ENCODE results near the gene SNX6. TPM values are rescaled to one million over a fixed set of nuclear protein-coding genes. Genes with fewer than 3 reads are reported as not detected.

SNX6 gene
- total and polyA plus RNA-seq, 9 of the 15 experiments (the other 6 are each of a cell fraction or from before 2014, with no cell fraction given) = 34.6 to 111 (median 57.5) TPM

DNA sequence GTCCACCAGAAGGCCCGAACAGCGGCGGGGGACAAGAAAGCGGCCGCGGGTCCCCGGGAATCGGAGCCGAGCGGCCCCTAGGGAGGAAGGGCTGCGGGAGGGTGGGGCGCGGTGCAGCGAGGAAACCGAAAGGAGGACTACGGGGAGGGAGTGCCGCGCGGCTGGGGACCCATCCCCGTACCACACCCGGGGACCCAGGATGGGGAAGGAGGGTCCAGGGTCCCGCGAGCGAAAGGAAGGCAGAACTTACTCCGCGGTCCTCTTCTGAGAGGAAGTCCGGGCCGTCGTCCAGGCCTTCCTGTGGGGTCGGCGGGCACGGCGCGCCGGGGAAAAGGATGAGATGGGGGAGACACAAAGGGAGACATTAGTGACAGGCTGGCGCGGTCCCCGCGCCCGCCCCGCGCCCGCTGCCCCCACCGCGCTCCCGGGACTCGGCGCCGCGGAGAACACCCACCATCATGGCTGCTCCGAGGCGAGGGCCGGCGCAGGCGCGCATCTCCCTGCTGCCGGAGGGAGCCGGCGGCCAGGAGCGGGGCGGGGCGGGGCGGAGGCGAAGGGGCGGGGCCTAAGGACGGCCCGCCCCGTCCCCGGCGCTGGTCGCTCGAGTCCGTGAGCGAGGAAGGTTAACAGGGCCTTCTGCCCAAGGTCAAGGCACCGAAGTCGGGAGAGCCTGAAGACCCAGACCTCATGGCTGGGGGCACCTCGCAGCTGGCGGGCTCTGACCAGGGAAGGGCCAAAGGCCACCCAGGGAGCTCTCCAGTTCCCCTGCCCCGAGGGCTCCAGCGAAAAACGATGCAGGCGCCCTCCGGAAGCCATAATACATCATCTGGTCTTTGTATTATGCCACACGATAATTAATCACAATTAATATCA, at the start of gene SNX6 (continued):
- no peak for TF ChIP-seq GATAD2A (IDR thresholded peaks at IDR 0.05)
- TF ChIP-seq GATAD2B (IDR thresholded peaks at IDR 0.05; ENCODE audit: borderline replicate concordance) = no peak
- TF ChIP-seq FOXK2 (conservative IDR thresholded peaks at IDR 0.05 in 1 of 2, IDR thresholded peaks at IDR 0.05 in 1 of 2; ENCODE audit: low read depth in 2 of 2) = no peak
- no peak for TF ChIP-seq RUNX1 (IDR thresholded peaks at IDR 0.05; ENCODE audit: low read depth)
- TF ChIP-seq E2F3 (CRISPR knock-in tag; IDR thresholded peaks at IDR 0.05) = no peak
- TF ChIP-seq ILF3 (IDR thresholded peaks at IDR 0.05; ENCODE audit: borderline replicate concordance) = no peak
- peak; percentile 80 for TF ChIP-seq TAF1 (IDR thresholded peaks at IDR 0.05; ENCODE audit: control insufficient read depth, extremely low read depth, insufficient read depth, low read length, severe bottlenecking)
- no peak for TF ChIP-seq CCAR2 (IDR thresholded peaks at IDR 0.05; ENCODE audit: low read depth, low read length)
- TF ChIP-seq, protein P1, sequence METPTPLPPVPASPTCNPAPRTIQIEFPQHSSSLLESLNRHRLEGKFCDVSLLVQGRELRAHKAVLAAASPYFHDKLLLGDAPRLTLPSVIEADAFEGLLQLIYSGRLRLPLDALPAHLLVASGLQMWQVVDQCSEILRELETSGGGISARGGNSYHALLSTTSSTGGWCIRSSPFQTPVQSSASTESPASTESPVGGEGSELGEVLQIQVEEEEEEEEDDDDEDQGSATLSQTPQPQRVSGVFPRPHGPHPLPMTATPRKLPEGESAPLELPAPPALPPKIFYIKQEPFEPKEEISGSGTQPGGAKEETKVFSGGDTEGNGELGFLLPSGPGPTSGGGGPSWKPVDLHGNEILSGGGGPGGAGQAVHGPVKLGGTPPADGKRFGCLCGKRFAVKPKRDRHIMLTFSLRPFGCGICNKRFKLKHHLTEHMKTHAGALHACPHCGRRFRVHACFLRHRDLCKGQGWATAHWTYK (CRISPR knock-in tag; IDR thresholded peaks at IDR 0.05) = no peak
- no peak for TF ChIP-seq MCM3 (IDR thresholded peaks at IDR 0.05)
- no peak for TF ChIP-seq POLR2AphosphoS2 (IDR thresholded peaks at IDR 0.05; ENCODE audit: low read length)
- TF ChIP-seq, protein P2, sequence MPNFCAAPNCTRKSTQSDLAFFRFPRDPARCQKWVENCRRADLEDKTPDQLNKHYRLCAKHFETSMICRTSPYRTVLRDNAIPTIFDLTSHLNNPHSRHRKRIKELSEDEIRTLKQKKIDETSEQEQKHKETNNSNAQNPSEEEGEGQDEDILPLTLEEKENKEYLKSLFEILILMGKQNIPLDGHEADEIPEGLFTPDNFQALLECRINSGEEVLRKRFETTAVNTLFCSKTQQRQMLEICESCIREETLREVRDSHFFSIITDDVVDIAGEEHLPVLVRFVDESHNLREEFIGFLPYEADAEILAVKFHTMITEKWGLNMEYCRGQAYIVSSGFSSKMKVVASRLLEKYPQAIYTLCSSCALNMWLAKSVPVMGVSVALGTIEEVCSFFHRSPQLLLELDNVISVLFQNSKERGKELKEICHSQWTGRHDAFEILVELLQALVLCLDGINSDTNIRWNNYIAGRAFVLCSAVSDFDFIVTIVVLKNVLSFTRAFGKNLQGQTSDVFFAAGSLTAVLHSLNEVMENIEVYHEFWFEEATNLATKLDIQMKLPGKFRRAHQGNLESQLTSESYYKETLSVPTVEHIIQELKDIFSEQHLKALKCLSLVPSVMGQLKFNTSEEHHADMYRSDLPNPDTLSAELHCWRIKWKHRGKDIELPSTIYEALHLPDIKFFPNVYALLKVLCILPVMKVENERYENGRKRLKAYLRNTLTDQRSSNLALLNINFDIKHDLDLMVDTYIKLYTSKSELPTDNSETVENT (CRISPR knock-in tag; IDR thresholded peaks at IDR 0.05) = no peak
- TF ChIP-seq RFX1 (IDR thresholded peaks at IDR 0.05) = no peak
- TF ChIP-seq, protein P3, sequence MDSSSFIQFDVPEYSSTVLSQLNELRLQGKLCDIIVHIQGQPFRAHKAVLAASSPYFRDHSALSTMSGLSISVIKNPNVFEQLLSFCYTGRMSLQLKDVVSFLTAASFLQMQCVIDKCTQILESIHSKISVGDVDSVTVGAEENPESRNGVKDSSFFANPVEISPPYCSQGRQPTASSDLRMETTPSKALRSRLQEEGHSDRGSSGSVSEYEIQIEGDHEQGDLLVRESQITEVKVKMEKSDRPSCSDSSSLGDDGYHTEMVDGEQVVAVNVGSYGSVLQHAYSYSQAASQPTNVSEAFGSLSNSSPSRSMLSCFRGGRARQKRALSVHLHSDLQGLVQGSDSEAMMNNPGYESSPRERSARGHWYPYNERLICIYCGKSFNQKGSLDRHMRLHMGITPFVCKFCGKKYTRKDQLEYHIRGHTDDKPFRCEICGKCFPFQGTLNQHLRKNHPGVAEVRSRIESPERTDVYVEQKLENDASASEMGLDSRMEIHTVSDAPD (CRISPR knock-in tag; IDR thresholded peaks at IDR 0.05) = no peak
- no peak for TF ChIP-seq ZFP36 (IDR thresholded peaks at IDR 0.05; ENCODE audit: low read depth, low read length, partially characterized antibody)
- TF ChIP-seq CTBP1 (IDR thresholded peaks at IDR 0.05; ENCODE audit: borderline replicate concordance) = 0 out of 2 replicates have a peak, but pooled peaks have one; percentile 15
- TF ChIP-seq, protein P4, sequence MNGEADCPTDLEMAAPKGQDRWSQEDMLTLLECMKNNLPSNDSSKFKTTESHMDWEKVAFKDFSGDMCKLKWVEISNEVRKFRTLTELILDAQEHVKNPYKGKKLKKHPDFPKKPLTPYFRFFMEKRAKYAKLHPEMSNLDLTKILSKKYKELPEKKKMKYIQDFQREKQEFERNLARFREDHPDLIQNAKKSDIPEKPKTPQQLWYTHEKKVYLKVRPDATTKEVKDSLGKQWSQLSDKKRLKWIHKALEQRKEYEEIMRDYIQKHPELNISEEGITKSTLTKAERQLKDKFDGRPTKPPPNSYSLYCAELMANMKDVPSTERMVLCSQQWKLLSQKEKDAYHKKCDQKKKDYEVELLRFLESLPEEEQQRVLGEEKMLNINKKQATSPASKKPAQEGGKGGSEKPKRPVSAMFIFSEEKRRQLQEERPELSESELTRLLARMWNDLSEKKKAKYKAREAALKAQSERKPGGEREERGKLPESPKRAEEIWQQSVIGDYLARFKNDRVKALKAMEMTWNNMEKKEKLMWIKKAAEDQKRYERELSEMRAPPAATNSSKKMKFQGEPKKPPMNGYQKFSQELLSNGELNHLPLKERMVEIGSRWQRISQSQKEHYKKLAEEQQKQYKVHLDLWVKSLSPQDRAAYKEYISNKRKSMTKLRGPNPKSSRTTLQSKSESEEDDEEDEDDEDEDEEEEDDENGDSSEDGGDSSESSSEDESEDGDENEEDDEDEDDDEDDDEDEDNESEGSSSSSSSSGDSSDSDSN (IDR thresholded peaks at IDR 0.05; ENCODE audit: borderline replicate concordance in 1 of 2, low read depth in 2 of 2, low read length in 2 of 2) = peak in 1 of 2 experiments; percentile 33; a peak in 1 of 4 replicates
- no peak for TF ChIP-seq TCF7L2 (IDR thresholded peaks at IDR 0.05; ENCODE audit: low read depth, low read length)
- no peak for TF ChIP-seq BRF1 (IDR thresholded peaks at IDR 0.05; ENCODE audit: borderline replicate concordance, extremely low read depth, insufficient read length)

Data from K562 (cell line).